Measurements from ENCODE around the gene TCAIM.
A peak's percentile ranks its signal among the peaks of the same experiment; 100 is the strongest.
"Not testable (repeated sequence)": the region's sequence is repeated elsewhere in the genome, so short reads cannot be mapped to it uniquely, and the experiment has no call there.

Gene TCAIM

GRCh38 chr3:44338010-44338827 is at the start of gene TCAIM:
TSS of gene TCAIM (plus strand) at chr3:44338766. CDS start at chr3:44354783, 16,017 bp downstream.
- FAIRE-seq: peak; percentile 88

- FAIRE-seq: no peak
Observed at GRCh38 chr3:44289882-44290462, 48.6 kb upstream of the TCAIM start.

GRCh38 chr3:44292276-44292675 is 46.3 kb upstream of the TCAIM start:
- no peak for FAIRE-seq

- FAIRE-seq: no peak
Observed at GRCh38 chr3:44292947-44293346, 45.6 kb upstream of the TCAIM start.

- peak; percentile 48 for FAIRE-seq
Observed at GRCh38 chr3:44297255-44297654, 41.3 kb upstream of the TCAIM start.

- no peak for FAIRE-seq
Observed at GRCh38 chr3:44301746-44302145, 36.8 kb upstream of the TCAIM start.

GRCh38 chr3:44309500-44309899 is 29.1 kb upstream of the TCAIM start:
- no peak for FAIRE-seq

GRCh38 chr3:44318891-44319311 is 19.7 kb upstream of the TCAIM start:
- FAIRE-seq: no peak

- FAIRE-seq: no peak
Observed at GRCh38 chr3:44321335-44321734, 17.2 kb upstream of the TCAIM start.

GRCh38 chr3:44323341-44323955 is 15.1 kb upstream of the TCAIM start:
- peak; percentile 97 for FAIRE-seq

GRCh38 chr3:44324584-44324983 is 14.0 kb upstream of the TCAIM start:
- FAIRE-seq: no peak

GRCh38 chr3:44326019-44326418 is 12.5 kb upstream of the TCAIM start:
- FAIRE-seq: peak; percentile 6

GRCh38 chr3:44326515-44326914 is 12.1 kb upstream of the TCAIM start:
- no peak for FAIRE-seq

GRCh38 chr3:44329946-44330345 is 8.6 kb upstream of the TCAIM start:
- no peak for FAIRE-seq

GRCh38 chr3:44330444-44330843 is 8.1 kb upstream of the TCAIM start:
- no peak for FAIRE-seq

- FAIRE-seq: no peak
Observed at GRCh38 chr3:44334326-44334725, 4.2 kb upstream of the TCAIM start.

- FAIRE-seq: no peak
Observed at GRCh38 chr3:44337248-44337785, 1.2 kb upstream of the TCAIM start.

GRCh38 chr3:44338828-44339127 is 212 bp downstream of the TCAIM start:
- FAIRE-seq: no peak

- no peak for FAIRE-seq
Observed at GRCh38 chr3:44339181-44340057, 853 bp downstream of the TCAIM start.

- FAIRE-seq: no peak
Observed at GRCh38 chr3:44340058-44340395, 1.5 kb downstream of the TCAIM start.

GRCh38 chr3:44342176-44342790 is 3.7 kb downstream of the TCAIM start:
- no peak for FAIRE-seq

- FAIRE-seq: no peak
Observed at GRCh38 chr3:44343421-44343820, 4.9 kb downstream of the TCAIM start.

GRCh38 chr3:44346590-44346989 is 8.0 kb downstream of the TCAIM start:
- FAIRE-seq: not testable (repeated sequence)

Measured in G401.6 (cell line).